ES-I3 (cell line): ENCODE data around the gene SPEG.

Experiments used
- H3K36me3 ChIP-seq: 2 replicates; pipeline ENCODE4 v1.6.1; 2013; ENCODE audit warnings: mild to moderate bottlenecking, low read length, control low read depth, moderate library complexity; ENCODE audit not compliant: insufficient read depth
- H3K4me1 ChIP-seq: 2 replicates; pipeline ENCODE4 v1.6.1; 2013; ENCODE audit warnings: mild to moderate bottlenecking, control low read depth, low read length; ENCODE audit not compliant: insufficient read depth
- H3K9ac ChIP-seq: 2 replicates; pipeline ENCODE4 v1.6.1; 2013; ENCODE audit warnings: low read depth, mild to moderate bottlenecking, low read length, moderate library complexity
- H3K9me3 ChIP-seq: 2 replicates; pipeline ENCODE4 v1.6.1; 2013; ENCODE audit warnings: mild to moderate bottlenecking, low read length, moderate library complexity; ENCODE audit not compliant: control insufficient read depth, insufficient read depth

Gene SPEG

DNA sequence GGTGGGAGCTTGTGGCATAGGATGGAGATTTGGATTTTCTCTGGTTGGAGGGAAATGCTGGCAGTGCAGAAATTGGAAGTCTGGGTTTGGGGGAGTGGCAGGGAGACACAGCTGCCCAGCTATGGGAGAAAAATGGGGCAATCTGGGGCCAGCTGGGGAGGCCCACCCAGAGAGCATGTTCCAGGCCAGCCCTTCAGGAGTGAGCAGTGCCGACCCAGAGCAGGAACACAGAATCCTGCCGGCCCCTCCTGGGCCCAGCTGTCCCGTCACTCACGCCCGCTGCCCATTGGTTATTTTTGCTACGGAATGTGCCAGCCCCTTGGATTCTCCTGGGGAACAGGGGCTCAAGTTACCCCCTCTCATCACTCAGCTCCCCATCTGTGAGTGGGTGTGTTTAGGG is 4.9 kb downstream of the SPEG start:
- H3K4me1 ChIP-seq, result peaks cover 7% of the 10 kb centered on the region; the same call in 1 of the 2 replicates
- no peak overlapping the region for H3K9ac ChIP-seq
- H3K36me3 ChIP-seq, result no peaks in the 10 kb centered on the region
- no peaks in the 10 kb centered on the region for H3K9me3 ChIP-seq

GRCh38 chr2:219440388-219441256 is 6.0 kb downstream of the SPEG start:
- Histone ChIP-seq H3K9me3 (no peaks in the 10 kb centered on the region), H3K4me1 (peaks cover 7% of the 10 kb centered on the region), H3K36me3 (no peaks in the 10 kb centered on the region), H3K9ac (peak overlapping the region; percentile 82)

GRCh38 chr2:219441451-219442255 is 7.0 kb downstream of the SPEG start:
- Histone ChIP-seq H3K9ac (peak overlapping the region; percentile 82), H3K36me3 (no peaks in the 10 kb centered on the region), H3K9me3 (no peaks in the 10 kb centered on the region), H3K4me1 (peaks cover 17% of the 10 kb centered on the region)

DNA sequence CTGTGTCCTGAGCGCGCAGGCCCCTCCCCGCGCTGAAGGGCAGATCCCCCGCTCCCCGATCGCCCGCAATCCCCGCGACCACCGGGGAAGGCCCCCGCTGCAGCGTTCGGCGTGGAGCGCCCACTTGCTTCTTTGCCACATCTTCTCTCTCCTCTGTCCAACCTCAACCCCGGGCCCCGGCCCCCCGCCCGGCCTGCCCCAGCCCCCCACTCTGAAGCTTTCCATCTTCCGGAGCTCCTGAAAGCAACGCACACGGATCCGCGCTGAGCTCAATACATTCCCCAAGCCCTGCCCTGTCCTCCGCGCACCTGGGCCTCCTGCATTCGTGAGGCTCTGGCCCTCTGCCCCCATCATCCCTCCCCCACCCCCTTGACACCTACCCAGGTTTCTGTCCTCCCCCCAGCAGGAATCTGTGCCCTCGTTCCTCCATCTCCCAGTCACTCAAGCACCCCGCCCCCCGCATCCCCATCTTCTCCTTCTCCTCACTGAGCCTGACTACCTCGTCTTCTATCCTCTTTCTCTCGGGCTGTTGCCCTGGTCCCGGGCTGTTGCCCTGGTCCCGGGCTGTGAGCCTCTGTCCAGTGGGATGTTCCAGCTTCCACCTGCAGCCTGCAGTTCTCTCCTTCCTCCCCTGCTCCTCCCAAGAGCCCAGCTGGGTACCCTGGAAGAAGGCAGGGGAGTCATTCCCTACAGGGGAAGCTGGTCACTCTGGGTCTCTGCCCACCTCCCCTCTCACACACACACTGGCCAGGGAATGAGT is 7.8 kb downstream of the SPEG start:
- no peaks in the 10 kb centered on the region for H3K9me3 ChIP-seq
- peak overlapping the region; percentile 53; the same call in 1 of the 2 replicates for H3K9ac ChIP-seq
- H3K4me1 ChIP-seq, result peaks cover 18% of the 10 kb centered on the region
- H3K36me3 ChIP-seq, result no peaks in the 10 kb centered on the region

GRCh38 chr2:219443016-219443696 is 8.5 kb downstream of the SPEG start:
- Histone ChIP-seq H3K36me3 (no peaks in the 10 kb centered on the region), H3K9ac (0 out of 2 replicates have a peak overlapping the region, but pooled peaks have one; percentile 53), H3K9me3 (no peaks in the 10 kb centered on the region), H3K4me1 (peaks cover 18% of the 10 kb centered on the region)

- H3K4me1 ChIP-seq, result peaks cover 18% of the 10 kb centered on the region
- H3K9ac ChIP-seq, result no peak overlapping the region
- H3K36me3 ChIP-seq, result no peaks in the 10 kb centered on the region
- H3K9me3 ChIP-seq, result no peaks in the 10 kb centered on the region
These were observed 9.0 kb downstream of the SPEG start for GRCh38 chr2:219443697-219444023.

DNA sequence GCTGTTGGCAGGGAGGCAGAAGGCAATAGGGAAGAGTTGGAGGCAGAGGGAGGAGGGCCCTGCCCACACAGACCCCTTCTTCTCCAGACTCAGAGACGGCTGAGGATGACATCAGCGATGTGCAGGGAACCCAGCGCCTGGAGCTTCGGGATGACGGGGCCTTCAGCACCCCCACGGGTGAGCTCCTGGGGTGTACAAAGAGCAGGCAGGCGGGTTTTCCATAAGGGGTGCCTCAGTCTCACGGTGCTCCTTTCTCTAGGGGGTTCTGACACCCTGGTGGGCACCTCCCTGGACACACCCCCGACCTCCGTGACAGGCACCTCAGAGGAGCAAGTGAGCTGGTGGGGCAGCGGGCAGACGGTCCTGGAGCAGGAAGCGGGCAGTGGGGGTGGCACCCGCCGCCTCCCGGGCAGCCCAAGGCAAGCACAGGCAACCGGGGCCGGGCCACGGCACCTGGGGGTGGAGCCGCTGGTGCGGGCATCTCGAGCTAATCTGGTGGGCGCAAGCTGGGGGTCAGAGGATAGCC is 10.0 kb downstream of the SPEG start:
- peaks cover 18% of the 10 kb centered on the region for H3K4me1 ChIP-seq
- H3K36me3 ChIP-seq, result no peaks in the 10 kb centered on the region
- no peak overlapping the region for H3K9ac ChIP-seq
- no peaks in the 10 kb centered on the region for H3K9me3 ChIP-seq

DNA sequence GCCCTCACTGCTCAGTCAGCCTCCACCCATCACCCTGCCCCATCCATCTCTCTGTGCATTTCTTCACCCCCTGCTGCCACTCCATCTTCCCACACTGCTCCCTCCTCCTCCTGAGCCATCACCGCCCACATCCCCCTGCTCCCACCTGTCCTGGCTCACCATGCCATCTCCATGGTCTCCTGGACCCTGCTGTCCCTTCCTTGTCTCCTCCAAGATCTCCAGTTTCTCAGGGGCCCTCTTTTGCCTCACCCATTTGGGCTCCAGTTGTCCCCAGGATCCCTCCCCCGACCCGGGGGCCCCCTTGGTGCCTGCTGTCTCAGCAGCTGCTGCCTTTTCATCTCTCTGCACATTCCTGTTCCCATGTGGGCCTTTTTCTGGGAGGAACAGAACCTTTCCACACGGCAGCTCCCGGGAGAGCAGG is 10.6 kb downstream of the SPEG start:
- no peaks in the 10 kb centered on the region for H3K9me3 ChIP-seq
- H3K4me1 ChIP-seq, result peaks cover 18% of the 10 kb centered on the region
- H3K9ac ChIP-seq, result no peak overlapping the region
- H3K36me3 ChIP-seq, result no peaks in the 10 kb centered on the region

DNA sequence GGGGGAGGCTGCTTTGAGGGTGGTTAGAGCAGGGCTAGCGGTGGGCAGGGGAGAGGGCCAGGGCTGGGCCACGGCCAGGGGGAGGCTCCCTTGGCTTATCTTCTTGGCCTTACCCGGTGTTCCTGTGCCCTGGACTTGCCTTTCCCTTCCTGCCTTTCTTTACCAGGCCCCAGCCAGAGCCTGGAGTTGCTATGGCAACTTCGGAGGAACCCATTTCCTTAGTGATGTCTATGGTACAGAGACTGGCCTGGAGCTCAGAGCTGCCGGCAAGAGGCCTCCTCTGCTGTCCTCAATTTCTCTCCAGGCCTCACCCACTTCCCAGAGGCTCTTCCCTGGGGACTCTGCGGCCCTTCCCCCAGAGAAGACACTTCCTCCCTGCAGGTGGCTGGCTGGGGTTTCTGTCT is 11.5 kb downstream of the SPEG start:
- Histone ChIP-seq H3K9me3 (no peaks in the 10 kb centered on the region), H3K4me1 (peaks cover 15% of the 10 kb centered on the region), H3K9ac (no peak overlapping the region), H3K36me3 (no peaks in the 10 kb centered on the region)

DNA sequence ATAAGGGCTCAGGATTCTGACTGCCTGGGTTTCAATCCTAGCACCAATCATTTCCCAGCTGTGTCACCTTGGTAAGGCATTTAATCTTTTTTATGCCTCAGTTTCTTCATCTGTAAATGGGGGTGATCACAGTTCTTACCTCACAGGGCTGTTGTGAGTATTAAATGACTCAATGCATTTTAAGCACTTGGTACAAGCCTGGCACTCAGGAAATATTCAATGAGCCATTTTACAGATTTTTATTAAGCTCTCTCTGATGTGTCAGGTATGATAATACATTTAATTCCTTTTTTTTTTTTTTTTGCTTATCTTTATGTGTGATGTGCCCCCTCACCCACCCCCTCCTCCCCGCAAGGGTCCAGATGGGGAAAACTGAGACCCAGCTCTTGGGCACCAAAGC is 12.0 kb downstream of the SPEG start:
- no peaks in the 10 kb centered on the region for H3K36me3 ChIP-seq
- H3K4me1 ChIP-seq, result peaks cover 16% of the 10 kb centered on the region
- H3K9ac ChIP-seq, result no peak overlapping the region
- no peaks in the 10 kb centered on the region for H3K9me3 ChIP-seq

- Histone ChIP-seq H3K9ac (no peak overlapping the region), H3K4me1 (peaks cover 18% of the 10 kb centered on the region), H3K9me3 (no peaks in the 10 kb centered on the region), H3K36me3 (no peaks in the 10 kb centered on the region)
These were observed 12.8 kb downstream of the SPEG start for GRCh38 chr2:219447242-219448098.

GRCh38 chr2:219448099-219448775 is 13.6 kb downstream of the SPEG start:
- no peaks in the 10 kb centered on the region for H3K36me3 ChIP-seq
- H3K9ac ChIP-seq, result peak overlapping the region; percentile 30; the same call in 1 of the 2 replicates
- H3K9me3 ChIP-seq, result no peaks in the 10 kb centered on the region
- H3K4me1 ChIP-seq, result peaks cover 22% of the 10 kb centered on the region
